ENCODE data around the gene CCP110. TPM values are rescaled to one million over a fixed set of nuclear protein-coding genes. Genes with fewer than 3 reads are reported as not detected.

CCP110 gene
- total and polyA plus RNA-seq, 2 of the 13 experiments (the other 11 are each of a cell fraction or from before 2014, with no cell fraction given) = 10.0 to 11.1 TPM

DNA sequence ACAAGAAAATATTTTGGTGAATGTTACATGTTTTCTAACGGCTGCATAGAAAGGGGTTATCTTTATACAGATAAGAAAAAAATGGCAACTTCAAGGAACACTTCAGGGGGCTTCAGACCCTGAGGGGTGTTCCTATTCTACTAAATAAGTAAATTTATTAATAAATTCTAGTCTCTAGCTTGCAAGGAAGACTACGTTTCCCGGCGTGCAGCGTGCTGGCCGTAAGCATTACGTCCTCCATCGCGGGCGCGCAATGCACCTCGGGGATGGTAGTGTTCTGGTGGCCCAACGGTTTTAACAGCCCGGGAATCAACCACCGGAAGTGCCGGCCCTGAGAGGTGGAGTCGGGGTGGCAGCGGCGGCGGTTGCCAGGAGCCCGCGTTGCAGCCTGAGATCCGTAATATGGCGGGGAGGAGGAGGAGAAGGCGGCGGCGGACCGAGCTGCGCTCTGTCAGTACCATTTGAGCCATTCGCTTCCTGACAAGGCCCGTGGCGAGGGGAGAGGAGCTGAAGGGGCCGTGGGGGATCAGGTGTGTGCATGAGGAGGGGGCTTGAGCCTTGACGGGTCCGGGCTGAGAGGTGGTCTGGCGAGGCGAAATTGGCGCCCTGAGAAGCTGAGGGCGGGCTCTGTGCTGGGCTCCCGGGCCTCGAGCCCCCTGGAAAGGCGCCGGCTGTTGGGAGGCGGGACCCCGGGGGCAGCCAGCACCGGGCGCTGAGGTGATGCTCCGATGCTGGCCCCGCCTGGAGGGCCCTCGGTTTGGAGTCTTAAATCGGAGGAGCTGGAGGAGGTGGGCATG is at the start of gene CCP110 (continued):
- TF ChIP-seq, protein P1, sequence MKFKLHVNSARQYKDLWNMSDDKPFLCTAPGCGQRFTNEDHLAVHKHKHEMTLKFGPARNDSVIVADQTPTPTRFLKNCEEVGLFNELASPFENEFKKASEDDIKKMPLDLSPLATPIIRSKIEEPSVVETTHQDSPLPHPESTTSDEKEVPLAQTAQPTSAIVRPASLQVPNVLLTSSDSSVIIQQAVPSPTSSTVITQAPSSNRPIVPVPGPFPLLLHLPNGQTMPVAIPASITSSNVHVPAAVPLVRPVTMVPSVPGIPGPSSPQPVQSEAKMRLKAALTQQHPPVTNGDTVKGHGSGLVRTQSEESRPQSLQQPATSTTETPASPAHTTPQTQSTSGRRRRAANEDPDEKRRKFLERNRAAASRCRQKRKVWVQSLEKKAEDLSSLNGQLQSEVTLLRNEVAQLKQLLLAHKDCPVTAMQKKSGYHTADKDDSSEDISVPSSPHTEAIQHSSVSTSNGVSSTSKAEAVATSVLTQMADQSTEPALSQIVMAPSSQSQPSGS (CRISPR knock-in tag; IDR thresholded peaks at IDR 0.05) = peak; percentile 89
- TF ChIP-seq FOXJ3 (CRISPR knock-in tag; IDR thresholded peaks at IDR 0.05; ENCODE audit: borderline replicate concordance) (no peak), ZNF781 (CRISPR knock-in tag; IDR thresholded peaks at IDR 0.05; ENCODE audit: borderline replicate concordance, not compliant biosample characterization) (peak; percentile 61), RBM22 (optimal IDR thresholded peaks at IDR 0.05; ENCODE audit: low read length) (peak; percentile 91), KLF9 (CRISPR knock-in tag; IDR thresholded peaks at IDR 0.05; ENCODE audit: low read depth) (no peak), MEIS1 (CRISPR knock-in tag; IDR thresholded peaks at IDR 0.05; ENCODE audit: borderline replicate concordance) (peak; percentile 88; the same call in 1 of the 2 replicates), SRF (IDR thresholded peaks at IDR 0.05; ENCODE audit: low read depth, low read length) (0 out of 2 replicates have a peak, but pooled peaks have one; percentile 27), NFYB (CRISPR knock-in tag; IDR thresholded peaks at IDR 0.05) (peak; percentile 64; the same call in 1 of the 2 replicates), ZNF274 (CRISPR knock-in tag; IDR thresholded peaks at IDR 0.05) (no peak; the same call in 1 of the 2 replicates), CC2D1A (CRISPR knock-in tag; IDR thresholded peaks at IDR 0.05) (peak; percentile 57; the same call in 1 of the 2 replicates), ZNF256 (CRISPR knock-in tag; conservative IDR thresholded peaks at IDR 0.05) (no peak), ZNF446 (CRISPR knock-in tag; IDR thresholded peaks at IDR 0.05) (no peak; the same call in 1 of the 2 replicates), ZNF747 (CRISPR knock-in tag; IDR thresholded peaks at IDR 0.05; ENCODE audit: borderline replicate concordance) (no peak), RBFOX2 (IDR thresholded peaks at IDR 0.05; ENCODE audit: low read depth, low read length) (peak; percentile 82), MAFF (IDR thresholded peaks at IDR 0.05; ENCODE audit: low read depth, low read length) (no peak), ZNF354B (CRISPR knock-in tag; IDR thresholded peaks at IDR 0.05) (no peak), FOXK1 (CRISPR knock-in tag; IDR thresholded peaks at IDR 0.05; ENCODE audit: borderline replicate concordance, low read depth) (peak; percentile 84)
- TF ChIP-seq, protein P2, sequence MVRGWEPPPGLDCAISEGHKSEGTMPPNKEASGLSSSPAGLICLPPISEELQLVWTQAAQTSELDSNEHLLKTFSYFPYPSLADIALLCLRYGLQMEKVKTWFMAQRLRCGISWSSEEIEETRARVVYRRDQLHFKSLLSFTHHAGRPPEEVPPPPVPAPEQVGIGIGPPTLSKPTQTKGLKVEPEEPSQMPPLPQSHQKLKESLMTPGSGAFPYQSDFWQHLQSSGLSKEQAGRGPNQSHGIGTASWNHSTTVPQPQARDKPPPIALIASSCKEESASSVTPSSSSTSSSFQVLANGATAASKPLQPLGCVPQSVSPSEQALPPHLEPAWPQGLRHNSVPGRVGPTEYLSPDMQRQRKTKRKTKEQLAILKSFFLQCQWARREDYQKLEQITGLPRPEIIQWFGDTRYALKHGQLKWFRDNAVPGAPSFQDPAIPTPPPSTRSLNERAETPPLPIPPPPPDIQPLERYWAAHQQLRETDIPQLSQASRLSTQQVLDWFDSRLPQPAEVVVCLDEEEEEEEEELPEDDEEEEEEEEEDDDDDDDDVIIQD (CRISPR knock-in tag; IDR thresholded peaks at IDR 0.05; ENCODE audit: low read depth) = peak; percentile 42; the same call in 1 of the 2 replicates
- TF ChIP-seq, protein P3, sequence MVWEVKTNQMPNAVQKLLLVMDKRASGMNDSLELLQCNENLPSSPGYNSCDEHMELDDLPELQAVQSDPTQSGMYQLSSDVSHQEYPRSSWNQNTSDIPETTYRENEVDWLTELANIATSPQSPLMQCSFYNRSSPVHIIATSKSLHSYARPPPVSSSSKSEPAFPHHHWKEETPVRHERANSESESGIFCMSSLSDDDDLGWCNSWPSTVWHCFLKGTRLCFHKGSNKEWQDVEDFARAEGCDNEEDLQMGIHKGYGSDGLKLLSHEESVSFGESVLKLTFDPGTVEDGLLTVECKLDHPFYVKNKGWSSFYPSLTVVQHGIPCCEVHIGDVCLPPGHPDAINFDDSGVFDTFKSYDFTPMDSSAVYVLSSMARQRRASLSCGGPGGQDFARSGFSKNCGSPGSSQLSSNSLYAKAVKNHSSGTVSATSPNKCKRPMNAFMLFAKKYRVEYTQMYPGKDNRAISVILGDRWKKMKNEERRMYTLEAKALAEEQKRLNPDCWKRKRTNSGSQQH (CRISPR knock-in tag; IDR thresholded peaks at IDR 0.05; ENCODE audit: low read depth) = 0 out of 2 replicates have a peak, but pooled peaks have one; percentile 27
- TF ChIP-seq, protein P4, sequence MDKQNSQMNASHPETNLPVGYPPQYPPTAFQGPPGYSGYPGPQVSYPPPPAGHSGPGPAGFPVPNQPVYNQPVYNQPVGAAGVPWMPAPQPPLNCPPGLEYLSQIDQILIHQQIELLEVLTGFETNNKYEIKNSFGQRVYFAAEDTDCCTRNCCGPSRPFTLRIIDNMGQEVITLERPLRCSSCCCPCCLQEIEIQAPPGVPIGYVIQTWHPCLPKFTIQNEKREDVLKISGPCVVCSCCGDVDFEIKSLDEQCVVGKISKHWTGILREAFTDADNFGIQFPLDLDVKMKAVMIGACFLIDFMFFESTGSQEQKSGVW (CRISPR knock-in tag; IDR thresholded peaks at IDR 0.05; ENCODE audit: borderline replicate concordance) = no peak
- TF ChIP-seq, protein P5, sequence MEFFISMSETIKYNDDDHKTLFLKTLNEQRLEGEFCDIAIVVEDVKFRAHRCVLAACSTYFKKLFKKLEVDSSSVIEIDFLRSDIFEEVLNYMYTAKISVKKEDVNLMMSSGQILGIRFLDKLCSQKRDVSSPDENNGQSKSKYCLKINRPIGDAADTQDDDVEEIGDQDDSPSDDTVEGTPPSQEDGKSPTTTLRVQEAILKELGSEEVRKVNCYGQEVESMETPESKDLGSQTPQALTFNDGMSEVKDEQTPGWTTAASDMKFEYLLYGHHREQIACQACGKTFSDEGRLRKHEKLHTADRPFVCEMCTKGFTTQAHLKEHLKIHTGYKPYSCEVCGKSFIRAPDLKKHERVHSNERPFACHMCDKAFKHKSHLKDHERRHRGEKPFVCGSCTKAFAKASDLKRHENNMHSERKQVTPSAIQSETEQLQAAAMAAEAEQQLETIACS (CRISPR knock-in tag; IDR thresholded peaks at IDR 0.05) = no peak
- TF ChIP-seq, protein P6, sequence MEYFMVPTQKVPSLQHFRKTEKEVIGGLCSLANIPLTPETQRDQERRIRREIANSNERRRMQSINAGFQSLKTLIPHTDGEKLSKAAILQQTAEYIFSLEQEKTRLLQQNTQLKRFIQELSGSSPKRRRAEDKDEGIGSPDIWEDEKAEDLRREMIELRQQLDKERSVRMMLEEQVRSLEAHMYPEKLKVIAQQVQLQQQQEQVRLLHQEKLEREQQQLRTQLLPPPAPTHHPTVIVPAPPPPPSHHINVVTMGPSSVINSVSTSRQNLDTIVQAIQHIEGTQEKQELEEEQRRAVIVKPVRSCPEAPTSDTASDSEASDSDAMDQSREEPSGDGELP (IDR thresholded peaks at IDR 0.05; ENCODE audit: borderline replicate concordance, low read depth) = peak; percentile 36; the same call in 1 of the 2 replicates
